Activated CD4-positive, alpha-beta T cell treated with anti-CD3 and anti-CD28 coated beads, Interleukin-2, amount 10 ng/mL, durations not matched to agents 24 days and 14 days (primary cell): Measurements from ENCODE around the gene GPR107. TPM values are rescaled to one million over a fixed set of nuclear protein-coding genes. Genes with fewer than 3 reads are reported as not detected.

Experiments used
- DNase-seq: peaks from one replicate; pipeline ENCODE4 v3.0.0; 2022
- H3K27ac Mint-ChIP-seq: one replicate; pipeline ENCODE4 v1.8.0; 2022; ENCODE audit warnings: mild to moderate bottlenecking, mixed read lengths
- H3K27me3 Mint-ChIP-seq: one replicate; pipeline ENCODE4 v1.8.0; 2022; ENCODE audit warnings: mixed read lengths
- H3K36me3 Mint-ChIP-seq: one replicate; pipeline ENCODE4 v1.8.0; 2022; ENCODE audit warnings: low read depth, mild to moderate bottlenecking, mixed read lengths
- H3K4me1 Mint-ChIP-seq: one replicate; pipeline ENCODE4 v1.8.0; 2021; ENCODE audit warnings: mixed read lengths
- H3K4me3 Mint-ChIP-seq: one replicate; pipeline ENCODE4 v1.8.0; 2022; ENCODE audit warnings: mild to moderate bottlenecking, moderate library complexity, mixed read lengths
- H3K9me3 Mint-ChIP-seq: one replicate; pipeline ENCODE4 v1.8.0; 2021; ENCODE audit warnings: mixed read lengths
- intact Hi-C: fragments of 100-400 bp; cut with micrococcal nuclease; formaldehyde crosslinking; loops from one replicate; pipeline ENCODE4 v1.15.1; 2023
- total RNA-seq: library from RNA; stranded (reverse); gene quantifications from 2 replicates; pipeline ENCODE4 v1.2.3, GENCODE V29; 2022

Gene GPR107
- total RNA-seq, 1 donor from 2014 or later, result 23.6 TPM

- Mint-ChIP-seq H3K27me3 (peaks cover 24% of the 10 kb centered on the region), H3K36me3 (no peaks in the 10 kb centered on the region), H3K4me1 (peaks cover 3% of the 10 kb centered on the region), H3K9me3 (no peaks in the 10 kb centered on the region), H3K4me3 (no peak overlapping the region), H3K27ac (no peak overlapping the region)
- no peak for DNase-seq
- intact Hi-C loops, result no loop called here
These were observed 111.9 kb downstream of the GPR107 start for GRCh38 chr9:130165579-130165978.

- Mint-ChIP-seq H3K36me3 (no peaks in the 10 kb centered on the region), H3K27ac (no peak overlapping the region)
- intact Hi-C loops, result no loop called here
These were observed 112.7 kb downstream of the GPR107 start for GRCh38 chr9:130166399-130166798.

GRCh38 chr9:130167927-130168326 lies 114.2 kb downstream of the GPR107 start:
- intact Hi-C loops, result no loop called here
- no peak for DNase-seq
- Mint-ChIP-seq H3K36me3 (no peaks in the 10 kb centered on the region), H3K4me3 (no peak overlapping the region), H3K27me3 (peaks cover 35% of the 10 kb centered on the region), H3K4me1 (peaks cover 3% of the 10 kb centered on the region), H3K27ac (no peak overlapping the region), H3K9me3 (no peaks in the 10 kb centered on the region)

More at GRCh38 chr9:130166399-130166798, 112.7 kb downstream of the GPR107 start:
- no peak overlapping the region for H3K4me3 Mint-ChIP-seq
- H3K27me3 Mint-ChIP-seq, result peaks cover 32% of the 10 kb centered on the region
- no peak for DNase-seq
- peaks cover 3% of the 10 kb centered on the region for H3K4me1 Mint-ChIP-seq
- H3K9me3 Mint-ChIP-seq, result no peaks in the 10 kb centered on the region

- Mint-ChIP-seq H3K36me3 (no peaks in the 10 kb centered on the region), H3K27ac (no peak overlapping the region), H3K4me1 (peaks cover 3% of the 10 kb centered on the region), H3K9me3 (no peaks in the 10 kb centered on the region), H3K27me3 (peaks cover 50% of the 10 kb centered on the region), H3K4me3 (peak overlapping the region; percentile 48)
- no peak for DNase-seq
- intact Hi-C loops, result loop anchor here (1.0 kb wide), 1 partner anchor 43 kb away; no protein-coding TSS in a partner anchor
These were observed 117.8 kb downstream of the GPR107 start for GRCh38 chr9:130171226-130172148.

GRCh38 chr9:130172161-130172857 lies 118.6 kb downstream of the GPR107 start, which contains the start of gene NCS1:
Gene NCS1, plus strand, starts transcription at chr9:130172404. Its CDS starts 260 bp downstream, at chr9:130172664.
- H3K4me1 Mint-ChIP-seq, result no peaks in the 10 kb centered on the region
- H3K27me3 Mint-ChIP-seq, result peaks cover 46% of the 10 kb centered on the region
- no peak within 1 kb of the TSS for H3K27ac Mint-ChIP-seq
- intact Hi-C loops, result loop anchor here (1.0 kb wide), 1 partner anchor 44 kb away; no protein-coding TSS in a partner anchor
- peak within 1 kb of the TSS; percentile 67 for H3K4me3 Mint-ChIP-seq
- H3K9me3 Mint-ChIP-seq, result no peaks in the 10 kb centered on the region
- DNase-seq, result peak; percentile 73
- no peaks in the 10 kb centered on the region for H3K36me3 Mint-ChIP-seq

- Mint-ChIP-seq H3K27me3 (peaks cover 44% of the 10 kb centered on the region), H3K4me1 (no peaks in the 10 kb centered on the region), H3K36me3 (no peaks in the 10 kb centered on the region), H3K4me3 (peak overlapping the region; percentile 67), H3K27ac (no peak overlapping the region), H3K9me3 (no peaks in the 10 kb centered on the region)
- intact Hi-C loops, result loop anchor here (1.0 kb wide), 1 partner anchor 45 kb away; no protein-coding TSS in a partner anchor
- no peak for DNase-seq
These were observed 119.4 kb downstream of the GPR107 start for GRCh38 chr9:130172858-130173665.

GRCh38 chr9:130173666-130173983 lies 119.9 kb downstream of the GPR107 start:
- intact Hi-C loops, result no loop called here

GRCh38 chr9:130174025-130174424 lies 120.3 kb downstream of the GPR107 start:
- no peaks in the 10 kb centered on the region for H3K9me3 Mint-ChIP-seq
- H3K27ac Mint-ChIP-seq, result no peak overlapping the region
- no peak for DNase-seq
- H3K4me3 Mint-ChIP-seq, result peak overlapping the region; percentile 32
- peaks cover 41% of the 10 kb centered on the region for H3K27me3 Mint-ChIP-seq
- intact Hi-C loops, result no loop called here
- H3K4me1 Mint-ChIP-seq, result no peaks in the 10 kb centered on the region
- H3K36me3 Mint-ChIP-seq, result no peaks in the 10 kb centered on the region

More at GRCh38 chr9:130173666-130173983, 119.9 kb downstream of the GPR107 start:
- Mint-ChIP-seq H3K9me3 (no peaks in the 10 kb centered on the region), H3K4me1 (no peaks in the 10 kb centered on the region), H3K36me3 (no peaks in the 10 kb centered on the region), H3K4me3 (no peak overlapping the region), H3K27ac (no peak overlapping the region), H3K27me3 (peaks cover 42% of the 10 kb centered on the region)
- DNase-seq, result no peak

GRCh38 chr9:130174920-130175321 lies 121.2 kb downstream of the GPR107 start:
- H3K27ac Mint-ChIP-seq, result no peak overlapping the region
- no peaks in the 10 kb centered on the region for H3K36me3 Mint-ChIP-seq
- intact Hi-C loops, result no loop called here
- peak overlapping the region; percentile 57 for H3K4me3 Mint-ChIP-seq
- no peaks in the 10 kb centered on the region for H3K4me1 Mint-ChIP-seq
- H3K9me3 Mint-ChIP-seq, result no peaks in the 10 kb centered on the region
- H3K27me3 Mint-ChIP-seq, result peaks cover 34% of the 10 kb centered on the region
- no peak for DNase-seq

GRCh38 chr9:130175355-130175754 lies 121.6 kb downstream of the GPR107 start:
- no peak for DNase-seq
- no peaks in the 10 kb centered on the region for H3K9me3 Mint-ChIP-seq
- no peaks in the 10 kb centered on the region for H3K36me3 Mint-ChIP-seq
- H3K4me1 Mint-ChIP-seq, result no peaks in the 10 kb centered on the region
- intact Hi-C loops, result no loop called here
- no peak overlapping the region for H3K4me3 Mint-ChIP-seq
- H3K27ac Mint-ChIP-seq, result no peak overlapping the region
- peaks cover 32% of the 10 kb centered on the region for H3K27me3 Mint-ChIP-seq

- Mint-ChIP-seq H3K9me3 (no peaks in the 10 kb centered on the region), H3K4me1 (no peaks in the 10 kb centered on the region), H3K4me3 (no peak overlapping the region), H3K36me3 (no peaks in the 10 kb centered on the region), H3K27ac (no peak overlapping the region), H3K27me3 (peaks cover 20% of the 10 kb centered on the region)
- intact Hi-C loops, result no loop called here
- DNase-seq, result no peak
These were observed 123.1 kb downstream of the GPR107 start for GRCh38 chr9:130176760-130177159.

GRCh38 chr9:130177898-130178805 lies 124.4 kb downstream of the GPR107 start:
- Mint-ChIP-seq H3K27me3 (peaks cover 18% of the 10 kb centered on the region), H3K36me3 (no peaks in the 10 kb centered on the region), H3K4me1 (no peaks in the 10 kb centered on the region), H3K9me3 (no peaks in the 10 kb centered on the region), H3K27ac (no peak overlapping the region), H3K4me3 (no peak overlapping the region)
- intact Hi-C loops, result no loop called here
- no peak for DNase-seq
